ENCODE data around the gene DTWD2. TPM values are rescaled to one million over a fixed set of nuclear protein-coding genes. Genes with fewer than 3 reads are reported as not detected.

The DTWD2 gene
- total RNA-seq, 4 donors from 2014 or later: 7.1 to 15.3 (median 11.2) TPM

- Histone ChIP-seq H3K36me3 (no peaks in the 10 kb centered on the region), H3K4me1 (no peaks in the 10 kb centered on the region), H3K27me3 (no peaks in the 10 kb centered on the region), H3K27ac (no peak overlapping the region), H3K9me3 (peaks cover 7% of the 10 kb centered on the region), H3K4me3 (no peak overlapping the region)
- no peak for DNase-seq (ENCODE audit: low spot score in 2 of 2)
- TF ChIP-seq CTCF (IDR thresholded peaks at IDR 0.05): peak in 1 of 2 donors; percentile 25
- TF ChIP-seq POLR2AphosphoS5 (IDR thresholded peaks at IDR 0.05): no peak
- 47% methylated on average over 5 of the region's 5 CpGs for WGBS
Measured at GRCh38 chr5:119022017-119022745, 33.8 kb upstream of the DTWD2 start.

GRCh38 chr5:119021149-119021732 is 32.9 kb upstream of the DTWD2 start:
- Histone ChIP-seq H3K4me1 (no peaks in the 10 kb centered on the region), H3K4me3 (no peak overlapping the region), H3K36me3 (no peaks in the 10 kb centered on the region), H3K9me3 (peaks cover 7% of the 10 kb centered on the region), H3K27me3 (no peaks in the 10 kb centered on the region), H3K27ac (no peak overlapping the region)
- no peak for DNase-seq (ENCODE audit: low spot score in 2 of 2)
- TF ChIP-seq EP300 (IDR thresholded peaks at IDR 0.05): no peak
- no peak for TF ChIP-seq POLR2AphosphoS5 (IDR thresholded peaks at IDR 0.05)
- no peak for TF ChIP-seq POLR2A (IDR thresholded peaks at IDR 0.05)
- no peak for TF ChIP-seq CTCF (IDR thresholded peaks at IDR 0.05)
- WGBS: 92% methylated on average over 3 of the region's 3 CpGs

DNA sequence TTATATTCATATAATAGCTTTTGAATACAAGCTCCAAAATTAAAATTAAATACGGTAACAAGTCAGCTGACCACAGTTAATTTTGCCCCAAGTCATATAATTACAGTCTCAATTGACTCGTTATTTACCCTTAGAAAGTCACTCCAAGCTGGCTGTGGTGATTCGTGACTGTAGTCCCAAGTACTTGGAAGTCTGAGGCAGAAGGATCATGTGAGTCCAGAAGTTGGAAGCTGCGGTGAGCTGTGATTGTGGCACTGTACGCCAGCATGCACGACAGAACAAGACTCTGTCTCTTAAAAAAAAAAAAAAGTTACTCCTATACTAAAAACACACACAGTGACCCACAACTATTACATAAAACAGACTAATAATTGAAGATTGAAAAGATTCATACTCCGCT is 31.6 kb upstream of the DTWD2 start:
- H3K4me1 ChIP-seq: no peaks in the 10 kb centered on the region
- no peaks in the 10 kb centered on the region for H3K27me3 ChIP-seq
- H3K9me3 ChIP-seq: peaks cover 1% of the 10 kb centered on the region
- TF ChIP-seq CTCF (IDR thresholded peaks at IDR 0.05): no peak
- no peak for TF ChIP-seq POLR2AphosphoS5 (IDR thresholded peaks at IDR 0.05)
- TF ChIP-seq POLR2A (IDR thresholded peaks at IDR 0.05): no peak
- TF ChIP-seq EP300 (IDR thresholded peaks at IDR 0.05): no peak
- no peak for DNase-seq (ENCODE audit: low spot score in 2 of 2)
- no peak overlapping the region for H3K27ac ChIP-seq
- 48% methylated on average over 7 of the region's 7 CpGs for WGBS
- no peaks in the 10 kb centered on the region for H3K36me3 ChIP-seq
- H3K4me3 ChIP-seq: no peak overlapping the region

- no peaks in the 10 kb centered on the region for H3K9me3 ChIP-seq
- DNase-seq (ENCODE audit: low spot score in 2 of 2): no peak
- H3K4me3 ChIP-seq: no peak overlapping the region
- no peaks in the 10 kb centered on the region for H3K4me1 ChIP-seq
- 83% methylated on average over 1 of the region's 1 CpG for WGBS
- H3K27ac ChIP-seq: no peak overlapping the region
- no peaks in the 10 kb centered on the region for H3K36me3 ChIP-seq
- TF ChIP-seq POLR2A (IDR thresholded peaks at IDR 0.05) (no peak), POLR2AphosphoS5 (IDR thresholded peaks at IDR 0.05) (no peak), CTCF (IDR thresholded peaks at IDR 0.05) (no peak), EP300 (IDR thresholded peaks at IDR 0.05) (no peak)
- H3K27me3 ChIP-seq: no peaks in the 10 kb centered on the region
Measured at GRCh38 chr5:119019501-119019900, 31.2 kb upstream of the DTWD2 start.

GRCh38 chr5:119017994-119018393 is 29.6 kb upstream of the DTWD2 start:
- H3K9me3 ChIP-seq: no peaks in the 10 kb centered on the region
- H3K27me3 ChIP-seq: no peaks in the 10 kb centered on the region
- no peak overlapping the region for H3K4me3 ChIP-seq
- no peaks in the 10 kb centered on the region for H3K4me1 ChIP-seq
- TF ChIP-seq CTCF (IDR thresholded peaks at IDR 0.05) (no peak), POLR2A (IDR thresholded peaks at IDR 0.05) (no peak), EP300 (IDR thresholded peaks at IDR 0.05) (no peak), POLR2AphosphoS5 (IDR thresholded peaks at IDR 0.05) (no peak)
- H3K36me3 ChIP-seq: no peaks in the 10 kb centered on the region
- 76% methylated on average over 2 of the region's 2 CpGs for WGBS
- DNase-seq (ENCODE audit: low spot score in 2 of 2): no peak
- H3K27ac ChIP-seq: no peak overlapping the region
